ENCODE data around the gene CTNNA2.

- TF ChIP-seq, protein P1, sequence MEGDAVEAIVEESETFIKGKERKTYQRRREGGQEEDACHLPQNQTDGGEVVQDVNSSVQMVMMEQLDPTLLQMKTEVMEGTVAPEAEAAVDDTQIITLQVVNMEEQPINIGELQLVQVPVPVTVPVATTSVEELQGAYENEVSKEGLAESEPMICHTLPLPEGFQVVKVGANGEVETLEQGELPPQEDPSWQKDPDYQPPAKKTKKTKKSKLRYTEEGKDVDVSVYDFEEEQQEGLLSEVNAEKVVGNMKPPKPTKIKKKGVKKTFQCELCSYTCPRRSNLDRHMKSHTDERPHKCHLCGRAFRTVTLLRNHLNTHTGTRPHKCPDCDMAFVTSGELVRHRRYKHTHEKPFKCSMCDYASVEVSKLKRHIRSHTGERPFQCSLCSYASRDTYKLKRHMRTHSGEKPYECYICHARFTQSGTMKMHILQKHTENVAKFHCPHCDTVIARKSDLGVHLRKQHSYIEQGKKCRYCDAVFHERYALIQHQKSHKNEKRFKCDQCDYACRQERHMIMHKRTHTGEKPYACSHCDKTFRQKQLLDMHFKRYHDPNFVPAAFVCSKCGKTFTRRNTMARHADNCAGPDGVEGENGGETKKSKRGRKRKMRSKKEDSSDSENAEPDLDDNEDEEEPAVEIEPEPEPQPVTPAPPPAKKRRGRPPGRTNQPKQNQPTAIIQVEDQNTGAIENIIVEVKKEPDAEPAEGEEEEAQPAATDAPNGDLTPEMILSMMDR (IDR thresholded peaks at IDR 0.05): no peak
- no peak for TF ChIP-seq ELF1 (IDR thresholded peaks at IDR 0.05)
- TF ChIP-seq EP300 (IDR thresholded peaks at IDR 0.05; ENCODE audit: borderline replicate concordance in 1 of 2, low read depth in 1 of 2, low read length in 1 of 2): no peak
- no peak for TF ChIP-seq SMC3 (IDR thresholded peaks at IDR 0.05; ENCODE audit: low read depth, low read length)
- no peak for TF ChIP-seq JUND (IDR thresholded peaks at IDR 0.05)
- no peak for TF ChIP-seq YY1 (IDR thresholded peaks at IDR 0.05; ENCODE audit: low read depth)
- no peak for TF ChIP-seq EZH2phosphoT487 (IDR thresholded peaks at IDR 0.05; ENCODE audit: borderline replicate concordance, low read depth)
These were observed 779.6 kb downstream of the CTNNA2 start for GRCh38 chr2:80292474-80292873.

All from SK-N-SH (cell line).